GM12878 (cell line): ENCODE data around the gene ANKAR. TPM values are rescaled to one million over a fixed set of nuclear protein-coding genes. Genes with fewer than 3 reads are reported as not detected.

Experiments
- ATAC-seq: fragments of 200-7000 bp; cut with Tn5 transposase; 3 replicates; pipeline ENCODE4 v1.9.1; 2020; ENCODE audit warnings: mild to moderate bottlenecking, moderate library complexity
- BruUV-seq: library from RNA; stranded (reverse); fragments of 400-500 nt; replicated peaks from 2 replicates; lab custom pipeline; 2021; lab: Mats Ljungman, UMichigan
- CTCF ChIA-PET: fragments of 300-600 bp; sonication (Branson Sonifier 250); formaldehyde crosslinking; extraction: SDS; loops from one replicate; lab custom pipeline; 2021; ENCODE audit warnings: inconsistent platforms; lab: Yijun Ruan, JAX
- POLR2A ChIA-PET: fragments of 350-600 bp; formaldehyde crosslinking; extraction: SDS; loops from one replicate; lab custom pipeline; 2021; ENCODE audit warnings: inconsistent platforms; lab: Charles Lee
- RAD21 ChIA-PET: fragments of 300-600 bp; sonication (Branson Sonifier 250); formaldehyde crosslinking; loops from one replicate; lab custom pipeline; 2023; ENCODE audit warnings: antibody characterized with exemption; ENCODE audit not compliant: unreplicated experiment; lab: Charles Lee
- SMC1A ChIA-PET: fragments of 300-600 bp; sonication (Branson Sonifier 250); formaldehyde crosslinking; loops from one replicate; lab custom pipeline; 2023; ENCODE audit not compliant: unreplicated experiment, uncharacterized antibody; lab: Charles Lee
- DNase-seq: peaks from one replicate; pipeline ENCODE4 v3.0.0-alpha.2; 2011; ENCODE audit warnings: low read depth, low spot score
- FAIRE-seq: peaks from 3 replicates; lab custom pipeline; 2011; peaks lifted over from hg19 to GRCh38; lab: Jason Lieb, UNC
- H2AFZ ChIP-seq: 2 replicates; pipeline ENCODE4 v1.6.0; 2011; ENCODE audit warnings: low read depth, low read length, control low read depth; ENCODE audit not compliant: control insufficient read depth
- H3K27ac ChIP-seq: 2 replicates; pipeline ENCODE4 v1.5.1; 2011; ENCODE audit warnings: control low read depth; ENCODE audit not compliant: control insufficient read depth, insufficient read depth
- H3K27me3 ChIP-seq, 2 experiments: replicated peaks in 1 of 2; 2 replicates each; pipeline versions ENCODE4 v1.6.0 to v1.6.1; 2011; ENCODE audit warnings: low read length in 1 of 2; ENCODE audit not compliant: control insufficient read depth in 2 of 2, insufficient read depth in 2 of 2
- H3K36me3 ChIP-seq, 2 experiments: 2 replicates each; pipeline ENCODE4 v1.5.1; 2011; ENCODE audit warnings: low read length in 1 of 2; ENCODE audit not compliant: control insufficient read depth in 2 of 2, insufficient read depth in 2 of 2
- H3K4me1 ChIP-seq: 2 replicates; pipeline ENCODE4 v1.6.1; 2011; ENCODE audit warnings: mild to moderate bottlenecking, low read length, moderate library complexity, mixed read lengths; ENCODE audit not compliant: control insufficient read depth, insufficient read depth
- H3K4me2 ChIP-seq: 2 replicates; pipeline ENCODE4 v1.6.0; 2011; ENCODE audit warnings: control low read depth; ENCODE audit not compliant: control insufficient read depth, insufficient read depth
- H3K4me3 ChIP-seq: fragments of 200-600 bp; sonication (generic); 2 replicates; pipeline ENCODE4 v1.5.1; 2016
- H3K79me2 ChIP-seq: 2 replicates; pipeline ENCODE4 v1.6.0; 2011; ENCODE audit warnings: low read length; ENCODE audit not compliant: control insufficient read depth, insufficient read depth
- H3K9ac ChIP-seq: 2 replicates; pipeline ENCODE4 v1.8.0; 2011; ENCODE audit warnings: low read length, control low read depth, mixed read lengths; ENCODE audit not compliant: control insufficient read depth, insufficient read depth
- H3K9me3 ChIP-seq: replicated peaks from 3 replicates; pipeline ENCODE4 v1.5.1; 2011; ENCODE audit warnings: mild to moderate bottlenecking, low read length; ENCODE audit not compliant: control insufficient read depth, insufficient read depth
- H4K20me1 ChIP-seq: 2 replicates; pipeline ENCODE4 v1.6.0; 2011; ENCODE audit not compliant: control insufficient read depth, insufficient read depth
- EGR1 ChIP-seq, 2 experiments: IDR thresholded peaks; 1 replicate in 1 of 2; 2 replicates in 1 of 2; pipeline ENCODE4 v1.6.1; 2011 to 2012; ENCODE audit warnings: low read depth in 2 of 2, low read length in 2 of 2, borderline replicate concordance in 1 of 2, mild to moderate bottlenecking in 1 of 2, moderate library complexity in 1 of 2
- GABPA ChIP-seq: IDR thresholded peaks from 2 replicates; pipeline ENCODE4 v1.6.1; 2014; ENCODE audit warnings: antibody characterized with exemption, low read depth, mild to moderate bottlenecking, inconsistent platforms
- HDAC6 ChIP-seq: fragments of 200-600 bp; sonication (generic); IDR thresholded peaks from one replicate; pipeline ENCODE4 v1.8.0; 2017; ENCODE audit warnings: antibody characterized with exemption; ENCODE audit not compliant: unreplicated experiment
- IRF3 ChIP-seq: fragments of 450-650 bp; IDR thresholded peaks from 2 replicates; pipeline ENCODE4 v1.6.1; 2014; ENCODE audit warnings: mild to moderate bottlenecking
- JUND ChIP-seq: IDR thresholded peaks from 2 replicates; pipeline ENCODE4 v1.6.1; 2012; ENCODE audit warnings: low read depth, mild to moderate bottlenecking, low read length, improper control_type of control experiment, moderate library complexity
- KLF5 ChIP-seq: fragments of 450-650 bp; IDR thresholded peaks from 2 replicates; pipeline ENCODE4 v1.6.1; 2014; ENCODE audit warnings: mild to moderate bottlenecking; ENCODE audit not compliant: partially characterized antibody
- MEF2A ChIP-seq: IDR thresholded peaks from 2 replicates; pipeline ENCODE4 v1.6.1; 2011; ENCODE audit warnings: low read depth, mild to moderate bottlenecking, low read length, moderate library complexity; ENCODE audit not compliant: insufficient read depth
- SP1 ChIP-seq: IDR thresholded peaks from one replicate; pipeline ENCODE4 v1.6.1; 2011; ENCODE audit warnings: low read depth, low read length
- SRF ChIP-seq, 2 experiments: IDR thresholded peaks; 2 replicates each; pipeline ENCODE4 v1.6.1; 2011; ENCODE audit warnings: low read depth in 2 of 2, low read length in 2 of 2, mild to moderate bottlenecking in 1 of 2, moderate library complexity in 1 of 2
- STAT1 ChIP-seq: fragments of 450-650 bp; conservative IDR thresholded peaks from 2 replicates; pipeline ENCODE4 v1.6.1; 2014; ENCODE audit warnings: antibody characterized with exemption, mild to moderate bottlenecking
- YY1 ChIP-seq: IDR thresholded peaks from 2 replicates; pipeline ENCODE4 v1.6.1; 2011; ENCODE audit warnings: low read depth, mild to moderate bottlenecking, low read length
- ZNF217 ChIP-seq: fragments of 450-650 bp; IDR thresholded peaks from 2 replicates; pipeline ENCODE4 v1.6.1; 2017; ENCODE audit warnings: antibody characterized with exemption, mild to moderate bottlenecking
- ZNF384 ChIP-seq: IDR thresholded peaks from 2 replicates; pipeline ENCODE4 v1.6.1; 2012; ENCODE audit warnings: low read depth, mild to moderate bottlenecking, low read length, improper control_type of control experiment, borderline replicate concordance
- WGBS: methylation state at CpG from one replicate; pipeline ENCODE4 v1.1.6; 2016; ENCODE audit warnings: low lambda C conversion rate; ENCODE audit not compliant: insufficient replicate concordance, insufficient coverage; ENCODE audit errors: missing lambda C conversion rate; 5-methylcytosine and 5-hydroxymethylcytosine counted together
- in situ Hi-C: fragments of 300-500 bp; cut with MboI; formaldehyde crosslinking; loops from 9 replicates; pipeline ENCODE4 v1.14.3; 2018; ENCODE audit warnings: mixed read lengths
- intact Hi-C: fragments of 100-400 bp; cut with micrococcal nuclease; formaldehyde crosslinking; loops from one replicate; pipeline ENCODE4 v1.14.2; 2022; ENCODE audit not compliant: unreplicated experiment
- polyA plus RNA-seq, 11 experiments: library from polyadenylated mRNA; depleted of rRNA in 4 of 11; unstranded in 6 of 11; stranded (reverse) in 5 of 11; fragments of >200 nt; fragmentation: Nextera tagmentation in 4 of 11; fragmentation: Illumina TruSeq in 1 of 11; extraction: Ambion mirVana in 4 of 11; extraction: Trizol in 1 of 11; gene quantifications; 1 replicate in 1 of 11; 2 replicates in 10 of 11; pipeline versions ENCODE4 v1.2.1 to v1.2.3, GENCODE V29; 2011 to 2016; ENCODE audit warnings: inconsistent platforms in 2 of 11, missing spikeins in 2 of 11, low read depth in 1 of 11
- total RNA-seq, 4 experiments: library from RNA; depleted of rRNA in 3 of 4; stranded (reverse); fragments of >200 nt in 3 of 4; fragmentation: Illumina TruSeq in 1 of 4; extraction: Trizol in 1 of 4; gene quantifications; 2 replicates each; pipeline versions ENCODE4 v1.2.1 to v1.2.3, GENCODE V29; 2013 to 2021
- TF ChIP-seq, protein P1 (sequence below): IDR thresholded peaks from 2 replicates; pipeline ENCODE4 v1.6.1; 2012; ENCODE audit warnings: mild to moderate bottlenecking, low read depth, low read length

Gene ANKAR
- total and polyA plus RNA-seq, 10 of the 15 experiments (the other 5 are each of a cell fraction or from before 2014, with no cell fraction given), result 1.3 to 4.2 (median 2.7) TPM

- Histone ChIP-seq H3K4me1 (no peaks in the 10 kb centered on the region), H3K9ac (no peak overlapping the region), H3K36me3 (no peaks in the 10 kb centered on the region), H2AFZ (no peak overlapping the region), H3K27ac (no peak overlapping the region), H3K9me3 (no peaks in the 10 kb centered on the region; the same call in 2 of the 3 replicates), H3K27me3 (no peaks in the 10 kb centered on the region), H4K20me1 (no peaks in the 10 kb centered on the region), H3K4me3 (no peak overlapping the region), H3K4me2 (no peak overlapping the region), H3K79me2 (no peaks in the 10 kb centered on the region)
- DNase-seq (no peak), FAIRE-seq (no peak), ATAC-seq (no peak)
- SMC1A ChIA-PET, result no interaction called here
- RAD21 ChIA-PET, result no interaction called here
- WGBS, result 37% methylated on average over 3 of the region's 3 CpGs
- TF ChIP-seq, protein P1, sequence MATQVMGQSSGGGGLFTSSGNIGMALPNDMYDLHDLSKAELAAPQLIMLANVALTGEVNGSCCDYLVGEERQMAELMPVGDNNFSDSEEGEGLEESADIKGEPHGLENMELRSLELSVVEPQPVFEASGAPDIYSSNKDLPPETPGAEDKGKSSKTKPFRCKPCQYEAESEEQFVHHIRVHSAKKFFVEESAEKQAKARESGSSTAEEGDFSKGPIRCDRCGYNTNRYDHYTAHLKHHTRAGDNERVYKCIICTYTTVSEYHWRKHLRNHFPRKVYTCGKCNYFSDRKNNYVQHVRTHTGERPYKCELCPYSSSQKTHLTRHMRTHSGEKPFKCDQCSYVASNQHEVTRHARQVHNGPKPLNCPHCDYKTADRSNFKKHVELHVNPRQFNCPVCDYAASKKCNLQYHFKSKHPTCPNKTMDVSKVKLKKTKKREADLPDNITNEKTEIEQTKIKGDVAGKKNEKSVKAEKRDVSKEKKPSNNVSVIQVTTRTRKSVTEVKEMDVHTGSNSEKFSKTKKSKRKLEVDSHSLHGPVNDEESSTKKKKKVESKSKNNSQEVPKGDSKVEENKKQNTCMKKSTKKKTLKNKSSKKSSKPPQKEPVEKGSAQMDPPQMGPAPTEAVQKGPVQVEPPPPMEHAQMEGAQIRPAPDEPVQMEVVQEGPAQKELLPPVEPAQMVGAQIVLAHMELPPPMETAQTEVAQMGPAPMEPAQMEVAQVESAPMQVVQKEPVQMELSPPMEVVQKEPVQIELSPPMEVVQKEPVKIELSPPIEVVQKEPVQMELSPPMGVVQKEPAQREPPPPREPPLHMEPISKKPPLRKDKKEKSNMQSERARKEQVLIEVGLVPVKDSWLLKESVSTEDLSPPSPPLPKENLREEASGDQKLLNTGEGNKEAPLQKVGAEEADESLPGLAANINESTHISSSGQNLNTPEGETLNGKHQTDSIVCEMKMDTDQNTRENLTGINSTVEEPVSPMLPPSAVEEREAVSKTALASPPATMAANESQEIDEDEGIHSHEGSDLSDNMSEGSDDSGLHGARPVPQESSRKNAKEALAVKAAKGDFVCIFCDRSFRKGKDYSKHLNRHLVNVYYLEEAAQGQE, result no peak
- no peak for TF ChIP-seq SRF (IDR thresholded peaks at IDR 0.05; ENCODE audit: low read depth in 2 of 2, low read length in 2 of 2)
- in situ Hi-C loops (no loop called here), intact Hi-C loops (no loop called here)
- BruUV-seq, result no TSS peak
- POLR2A ChIA-PET, result no interaction called here
- CTCF ChIA-PET, result no interaction called here
Measured at GRCh38 chr2:189639007-189639609, 35.4 kb upstream of the ANKAR start.

GRCh38 chr2:189641002-189641401, 33.5 kb upstream of the ANKAR start:
- Histone ChIP-seq H3K36me3 (no peaks in the 10 kb centered on the region), H2AFZ (no peak overlapping the region), H3K27ac (no peak overlapping the region), H3K4me2 (no peak overlapping the region), H4K20me1 (no peaks in the 10 kb centered on the region), H3K4me1 (no peaks in the 10 kb centered on the region), H3K9me3 (no peaks in the 10 kb centered on the region), H3K27me3 (no peaks in the 10 kb centered on the region), H3K79me2 (no peaks in the 10 kb centered on the region), H3K9ac (no peak overlapping the region), H3K4me3 (no peak overlapping the region)
- in situ Hi-C loops (no loop called here), intact Hi-C loops (no loop called here)
- ChIA-PET POLR2A (no interaction called here), RAD21 (no interaction called here), CTCF (no interaction called here), SMC1A (interaction anchor here (1.1 kb wide), 1 partner anchor 12 kb away, joined by 4 read pairs; no protein-coding TSS in a partner anchor)
- no peak for ATAC-seq
- no peak for DNase-seq
- WGBS, result 95% methylated on average over 1 of the region's 1 CpG
- BruUV-seq, result no TSS peak
- no peak for FAIRE-seq
- no peak for TF ChIP-seq GABPA
- no peak for TF ChIP-seq SP1
- TF ChIP-seq EGR1 (IDR thresholded peaks at IDR 0.05; ENCODE audit: borderline replicate concordance in 1 of 2, low read depth in 2 of 2, low read length in 2 of 2), result no peak
- no peak for TF ChIP-seq KLF5
- no peak for TF ChIP-seq ZNF217
- no peak for TF ChIP-seq IRF3
- TF ChIP-seq STAT1, result no peak
- no peak for TF ChIP-seq ZNF384
- TF ChIP-seq YY1, result no peak
- TF ChIP-seq MEF2A, result no peak
- TF ChIP-seq JUND, result no peak
- no peak for TF ChIP-seq HDAC6
